BJ (cell line): Measurements from ENCODE around the gene IP6K2. TPM values are rescaled to one million over a fixed set of nuclear protein-coding genes. Genes with fewer than 3 reads are reported as not detected.
A peak's percentile ranks its signal among the peaks of the same experiment; 100 is the strongest.

Source experiments
- CTCF ChIA-PET: fragments of 350-600 bp; formaldehyde crosslinking; extraction: SDS; loops from one replicate; lab custom pipeline; 2021; ENCODE audit warnings: antibody characterized with exemption, inconsistent platforms; lab: Yijun Ruan, JAX
- POLR2A ChIA-PET: fragments of 300-600 bp; sonication (Branson Sonifier 250); formaldehyde crosslinking; extraction: SDS; loops from one replicate; lab custom pipeline; 2021; ENCODE audit warnings: antibody characterized with exemption; lab: Charles Lee
- DNase-seq: peaks from one replicate; pipeline ENCODE4 v3.0.0-alpha.2; 2011; ENCODE audit warnings: low read depth
- H3K27me3 ChIP-seq: 2 replicates; pipeline ENCODE4 v1.6.0; 2011; ENCODE audit warnings: low read length; ENCODE audit not compliant: control insufficient read depth, insufficient read depth
- H3K36me3 ChIP-seq: 2 replicates; pipeline ENCODE4 v1.5.1; 2011; ENCODE audit warnings: low read length; ENCODE audit not compliant: control insufficient read depth, insufficient read depth
- H3K4me3 ChIP-seq: 2 replicates; pipeline ENCODE4 v1.5.1; 2011; ENCODE audit warnings: low read depth, mild to moderate bottlenecking, control low read depth, low read length
- CTCF ChIP-seq: IDR thresholded peaks from 2 replicates; pipeline ENCODE4 v1.5.1; 2011; ENCODE audit warnings: low read depth, mild to moderate bottlenecking, control low read depth, inconsistent platforms, low read length, moderate library complexity; ENCODE audit not compliant: insufficient read depth
- polyA plus RNA-seq: library from polyadenylated mRNA; depleted of rRNA; stranded (reverse); fragments of >200 nt; gene quantifications from 2 replicates; pipeline ENCODE4 v1.2.3, GENCODE V29; 2011

Gene IP6K2
- polyA plus RNA-seq, 1 experiment = 89.9 TPM

- ChIA-PET POLR2A (interaction anchor here (1.2 kb wide), 1 partner anchor 20 kb away, joined by 3 read pairs; the partner anchor contains the start of gene IP6K2), CTCF (interaction anchor here (0.9 to 1.7 kb wide), 4 partner anchors 10 to 43 kb away, joined by 3 to 8 read pairs (median 6); partner anchors contain the start of gene NCKIPSD)
- Histone ChIP-seq H3K27me3 (no peaks in the 10 kb centered on the region), H3K36me3 (peaks cover 19% of the 10 kb centered on the region), H3K4me3 (no peak overlapping the region)
- no peak for TF ChIP-seq CTCF
- DNase-seq = no peak
Measured at GRCh38 chr3:48696601-48697000, 20.4 kb downstream of the IP6K2 start.

- peaks cover 19% of the 10 kb centered on the region for H3K36me3 ChIP-seq
- no peak for TF ChIP-seq CTCF
- ChIA-PET CTCF (interaction anchor here (0.9 to 1.7 kb wide), 4 partner anchors 10 to 44 kb away, joined by 3 to 8 read pairs (median 6); partner anchors contain the start of gene NCKIPSD), POLR2A (interaction anchor here (1.2 kb wide), 1 partner anchor 21 kb away, joined by 3 read pairs; the partner anchor contains the start of gene IP6K2)
- no peaks in the 10 kb centered on the region for H3K27me3 ChIP-seq
- DNase-seq = no peak
- H3K4me3 ChIP-seq = no peak overlapping the region
Measured at GRCh38 chr3:48696156-48696555, 20.9 kb downstream of the IP6K2 start.

- ChIA-PET CTCF (interaction anchor here (1.5 to 1.7 kb wide), 3 partner anchors 9 to 15 kb away, joined by 3 to 8 read pairs (median 6); partner anchors contain the start of gene NCKIPSD), POLR2A (no interaction called here)
- no peak for DNase-seq
- TF ChIP-seq CTCF = no peak
- Histone ChIP-seq H3K4me3 (peak overlapping the region; percentile 33), H3K36me3 (peaks cover 24% of the 10 kb centered on the region), H3K27me3 (no peaks in the 10 kb centered on the region)
Measured at GRCh38 chr3:48695393-48695753, 21.6 kb downstream of the IP6K2 start.

- Histone ChIP-seq H3K36me3 (peaks cover 24% of the 10 kb centered on the region), H3K4me3 (peak overlapping the region; percentile 33), H3K27me3 (no peaks in the 10 kb centered on the region)
- POLR2A ChIA-PET = no interaction called here
- CTCF ChIA-PET = interaction anchor here (1.5 to 1.7 kb wide), 3 partner anchors 9 to 15 kb away, joined by 3 to 8 read pairs (median 6); partner anchors contain the start of gene NCKIPSD
- peak; percentile 52 for DNase-seq
- no peak for TF ChIP-seq CTCF
Measured at GRCh38 chr3:48694610-48695392, 22.2 kb downstream of the IP6K2 start.

GRCh38 chr3:48693826-48694225 lies 23.2 kb downstream of the IP6K2 start:
- Histone ChIP-seq H3K27me3 (no peaks in the 10 kb centered on the region), H3K36me3 (peaks cover 32% of the 10 kb centered on the region), H3K4me3 (peak overlapping the region; percentile 14)
- no peak for DNase-seq
- ChIA-PET POLR2A (no interaction called here), CTCF (interaction anchor here (1.8 kb wide), 1 partner anchor 45 kb away, joined by 5 read pairs; no protein-coding TSS in a partner anchor)
- TF ChIP-seq CTCF = no peak
